Lower leg skin (tissue), 3 donors: Measurements from ENCODE around the gene SGO2.

ENCODE experiments used
- POLR2A ChIP-seq, 2 donors: fragments of 450-650 bp; IDR thresholded peaks; one replicate each; pipeline ENCODE4 v1.6.1; 2016 to 2017; ENCODE audit warnings: antibody characterized with exemption in 2 of 2, mild to moderate bottlenecking in 1 of 2, moderate library complexity in 1 of 2
- TF ChIP-seq, protein P1 (sequence below), 3 donors: fragments of 450-650 bp; IDR thresholded peaks; one replicate each; pipeline ENCODE4 v1.5.1; 2016; ENCODE audit warnings: antibody characterized with exemption in 3 of 3, mild to moderate bottlenecking in 3 of 3, moderate library complexity in 2 of 3

DNA sequence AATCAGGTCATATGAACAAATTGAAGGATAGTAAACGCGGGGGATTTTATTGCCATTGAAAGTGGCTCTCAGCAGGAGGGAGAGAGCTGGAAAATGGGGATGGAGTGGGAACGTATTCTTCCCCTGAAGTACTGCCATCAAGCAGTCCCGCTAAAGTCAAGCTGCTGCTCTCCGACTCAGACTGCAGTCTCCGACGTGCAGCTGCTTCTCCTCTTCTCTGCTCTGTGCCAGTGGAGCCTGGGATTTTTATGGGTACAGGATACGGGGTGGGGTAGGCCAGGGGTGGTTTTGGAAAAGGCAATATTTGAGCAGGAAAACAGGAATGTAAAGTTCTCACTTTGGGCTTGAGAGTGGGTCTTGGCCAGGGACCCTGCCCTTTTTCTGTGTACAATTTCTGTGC is 49.2 kb upstream of the SGO2 start:
- TF ChIP-seq, protein P1, sequence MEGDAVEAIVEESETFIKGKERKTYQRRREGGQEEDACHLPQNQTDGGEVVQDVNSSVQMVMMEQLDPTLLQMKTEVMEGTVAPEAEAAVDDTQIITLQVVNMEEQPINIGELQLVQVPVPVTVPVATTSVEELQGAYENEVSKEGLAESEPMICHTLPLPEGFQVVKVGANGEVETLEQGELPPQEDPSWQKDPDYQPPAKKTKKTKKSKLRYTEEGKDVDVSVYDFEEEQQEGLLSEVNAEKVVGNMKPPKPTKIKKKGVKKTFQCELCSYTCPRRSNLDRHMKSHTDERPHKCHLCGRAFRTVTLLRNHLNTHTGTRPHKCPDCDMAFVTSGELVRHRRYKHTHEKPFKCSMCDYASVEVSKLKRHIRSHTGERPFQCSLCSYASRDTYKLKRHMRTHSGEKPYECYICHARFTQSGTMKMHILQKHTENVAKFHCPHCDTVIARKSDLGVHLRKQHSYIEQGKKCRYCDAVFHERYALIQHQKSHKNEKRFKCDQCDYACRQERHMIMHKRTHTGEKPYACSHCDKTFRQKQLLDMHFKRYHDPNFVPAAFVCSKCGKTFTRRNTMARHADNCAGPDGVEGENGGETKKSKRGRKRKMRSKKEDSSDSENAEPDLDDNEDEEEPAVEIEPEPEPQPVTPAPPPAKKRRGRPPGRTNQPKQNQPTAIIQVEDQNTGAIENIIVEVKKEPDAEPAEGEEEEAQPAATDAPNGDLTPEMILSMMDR (IDR thresholded peaks at IDR 0.05): no peak
- TF ChIP-seq POLR2A (IDR thresholded peaks at IDR 0.05): no peak
